Activated CD4-positive, alpha-beta T cell treated with anti-CD3 and anti-CD28 coated beads, Interleukin-10, Interleukin-2, amounts not matched to agents 100 ng/mL and 50 ng/mL, durations not matched to agents 16 hours and 8 hours (primary cell): ENCODE data around the gene POLR1H.
A peak's percentile ranks its signal among the peaks of the same experiment; 100 is the strongest.

Experiments
- DNase-seq: peaks from one replicate; pipeline ENCODE4 v3.0.0-alpha.2; 2020

POLR1H gene

GRCh38 chr6:30097902-30098768, 37.1 kb downstream of the POLR1H start:
- no peak for DNase-seq

GRCh38 chr6:30100154-30100553, 39.1 kb downstream of the POLR1H start:
- no peak for DNase-seq

GRCh38 chr6:30100585-30101443, 39.7 kb downstream of the POLR1H start:
- DNase-seq: peak; percentile 5

- DNase-seq: peak; percentile 72
Measured at GRCh38 chr6:30101444-30102413, 40.7 kb downstream of the POLR1H start.

- DNase-seq: no peak
Measured at GRCh38 chr6:30102414-30102969, 41.4 kb downstream of the POLR1H start.

- peak; percentile 86 for DNase-seq
Measured at GRCh38 chr6:30102970-30103871, 42.2 kb downstream of the POLR1H start.

GRCh38 chr6:30103872-30104179, 42.8 kb downstream of the POLR1H start:
- no peak for DNase-seq

GRCh38 chr6:30104661-30105060, 43.6 kb downstream of the POLR1H start:
- no peak for DNase-seq

GRCh38 chr6:30111266-30111856, 50.3 kb downstream of the POLR1H start:
- DNase-seq: no peak

GRCh38 chr6:30112402-30112994, 51.4 kb downstream of the POLR1H start:
- DNase-seq: no peak

GRCh38 chr6:30113003-30113759, 52.1 kb downstream of the POLR1H start, which contains the start of gene TRIM31:
TSS of gene TRIM31 (minus strand) at chr6:30113090. CDS start at chr6:30112805, 285 bp downstream.
- DNase-seq: no peak

GRCh38 chr6:30113841-30114240, 52.8 kb downstream of the POLR1H start:
- DNase-seq: no peak
